Panc1 (cell line): Measurements from ENCODE around the gene HOXD11. TPM values are rescaled to one million over a fixed set of nuclear protein-coding genes. Genes with fewer than 3 reads are reported as not detected.

Experiments
- ATAC-seq: fragments of 200-7000 bp; cut with Tn5 transposase; 2 replicates; pipeline ENCODE4 v1.9.1; 2020; ENCODE audit warnings: mild to moderate bottlenecking, moderate library complexity
- BruUV-seq: library from RNA; stranded (reverse); fragments of 400-500 nt; replicated peaks from 2 replicates; lab custom pipeline; 2021; lab: Mats Ljungman, UMichigan
- CTCF ChIA-PET: fragments of 300-600 bp; sonication (Branson Sonifier 250); formaldehyde crosslinking; loops from one replicate; lab custom pipeline; 2022; ENCODE audit warnings: antibody characterized with exemption; lab: Charles Lee
- POLR2A ChIA-PET: fragments of 300-600 bp; sonication (Branson Sonifier 250); formaldehyde crosslinking; loops from one replicate; lab custom pipeline; 2022; ENCODE audit warnings: antibody characterized with exemption; lab: Charles Lee
- DNase-seq: peaks from one replicate; pipeline ENCODE4 v3.0.0-alpha.2; 2010; ENCODE audit warnings: low read depth, low spot score
- H3K27ac ChIP-seq: 2 replicates; pipeline ENCODE4 v1.5.1; 2011; ENCODE audit warnings: mild to moderate bottlenecking, low read length, inconsistent platforms
- H3K27me3 ChIP-seq: fragments of 200-500 bp; sonication (Bioruptor generic); 2 replicates; pipeline ENCODE4 v1.6.0; 2014; ENCODE audit warnings: low read length, inconsistent platforms; ENCODE audit not compliant: control insufficient read depth, insufficient read depth
- H3K36me3 ChIP-seq: fragments of 200-500 bp; sonication (Bioruptor generic); 2 replicates; pipeline ENCODE4 v1.5.1; 2014; ENCODE audit warnings: inconsistent platforms, mild to moderate bottlenecking, low read length, moderate library complexity; ENCODE audit not compliant: control insufficient read depth, insufficient read depth
- H3K4me1 ChIP-seq: 2 replicates; pipeline ENCODE4 v1.5.1; 2011; ENCODE audit warnings: inconsistent platforms, mild to moderate bottlenecking, low read length, moderate library complexity; ENCODE audit not compliant: control insufficient read depth, insufficient read depth
- H3K4me3 ChIP-seq, 2 experiments: 2 replicates each; pipeline ENCODE4 v1.5.1; 2011 to 2012; ENCODE audit warnings: low read depth in 2 of 2, low read length in 2 of 2, mild to moderate bottlenecking in 2 of 2, inconsistent platforms in 1 of 2, moderate library complexity in 1 of 2
- H3K9me3 ChIP-seq: fragments of 200-500 bp; sonication (Bioruptor generic); 2 replicates; pipeline ENCODE4 v1.5.1; 2014; ENCODE audit warnings: low read depth, mild to moderate bottlenecking, inconsistent platforms, low read length, moderate library complexity; ENCODE audit not compliant: control insufficient read depth, insufficient read depth
- CTCF ChIP-seq: fragments of 450-650 bp; IDR thresholded peaks from 2 replicates; pipeline ENCODE4 v1.5.1; 2017; ENCODE audit warnings: mild to moderate bottlenecking
- POLR2AphosphoS5 ChIP-seq: IDR thresholded peaks from 2 replicates; pipeline ENCODE4 v1.6.1; 2012; ENCODE audit warnings: mild to moderate bottlenecking, low read depth, low read length, moderate library complexity
- REST ChIP-seq, 2 experiments: IDR thresholded peaks; 2 replicates each; pipeline ENCODE4 v1.6.1; 2011 to 2012; ENCODE audit warnings: low read depth in 2 of 2, control low read depth in 1 of 2, low read length in 1 of 2, mild to moderate bottlenecking in 1 of 2, moderate library complexity in 1 of 2; ENCODE audit not compliant: insufficient read depth in 1 of 2
- SIN3A ChIP-seq: IDR thresholded peaks from 2 replicates; pipeline ENCODE4 v1.6.1; 2012; ENCODE audit warnings: low read depth, mild to moderate bottlenecking, low read length, moderate library complexity, borderline replicate concordance; ENCODE audit not compliant: insufficient read depth
- TCF7L2 ChIP-seq: IDR thresholded peaks from 2 replicates; pipeline ENCODE4 v1.6.1; 2011; ENCODE audit warnings: mild to moderate bottlenecking, low read depth, low read length, inconsistent platforms
- in situ Hi-C: cut with HindIII; loops from 2 replicates; pipeline ENCODE4 v1.10.0; 2016; ENCODE audit warnings: low sequenced_read_pairs, low pct_unique_long_range_greater_than_20kb
- intact Hi-C: fragments of 100-400 bp; cut with micrococcal nuclease; formaldehyde crosslinking; loops from one replicate; pipeline ENCODE4 v1.10.0; 2022; ENCODE audit not compliant: unreplicated experiment
- total RNA-seq: library from RNA; stranded (reverse); gene quantifications from one replicate; pipeline ENCODE4 v1.2.1, GENCODE V29; 2021; ENCODE audit not compliant: unreplicated experiment

HOXD11 gene
- total RNA-seq, 1 experiment from 2014 or later = 0.49 TPM

- Histone ChIP-seq H3K27me3 (peaks cover 2% of the 10 kb centered on the region; the same call in 1 of the 2 replicates), H3K4me3 (no peak overlapping the region), H3K36me3 (no peaks in the 10 kb centered on the region), H3K4me1 (peaks cover 3% of the 10 kb centered on the region; the same call in 1 of the 2 replicates), H3K27ac (no peak overlapping the region), H3K9me3 (no peaks in the 10 kb centered on the region)
- POLR2A ChIA-PET = no interaction called here
- CTCF ChIA-PET = interaction anchor here (0.6 to 1.5 kb wide), 2 partner anchors 300 to 1900 kb away, joined by 3 to 5 read pairs; no protein-coding TSS in a partner anchor
- intact Hi-C loops = no loop called here
- BruUV-seq = no TSS peak
- ATAC-seq (no peak), DNase-seq (no peak)
- in situ Hi-C loops = no loop called here
- no peak for TF ChIP-seq TCF7L2
- no peak for TF ChIP-seq REST (IDR thresholded peaks at IDR 0.05; ENCODE audit: insufficient read depth in 1 of 2, low read depth in 2 of 2, low read length in 1 of 2)
- TF ChIP-seq CTCF = no peak
- TF ChIP-seq POLR2AphosphoS5 = no peak
- no peak for TF ChIP-seq SIN3A
These were observed 48.4 kb downstream of the HOXD11 start for GRCh38 chr2:176155356-176156044.

GRCh38 chr2:176156301-176156806 lies 49.3 kb downstream of the HOXD11 start:
- POLR2A ChIA-PET = interaction anchor here (0.5 kb wide), 1 partner anchor 1052 kb away, joined by 3 read pairs; no protein-coding TSS in a partner anchor
- Histone ChIP-seq H3K4me3 (no peak overlapping the region), H3K9me3 (no peaks in the 10 kb centered on the region), H3K27me3 (peaks cover 2% of the 10 kb centered on the region; the same call in 1 of the 2 replicates), H3K36me3 (no peaks in the 10 kb centered on the region), H3K4me1 (peaks cover 3% of the 10 kb centered on the region; the same call in 1 of the 2 replicates), H3K27ac (no peak overlapping the region)
- BruUV-seq = no TSS peak
- intact Hi-C loops (no loop called here), in situ Hi-C loops (no loop called here)
- CTCF ChIA-PET = interaction anchor here (1.5 kb wide), 1 partner anchor 299 kb away, joined by 5 read pairs; no protein-coding TSS in a partner anchor
- DNase-seq (no peak), ATAC-seq (no peak)
- TF ChIP-seq TCF7L2 = no peak
- TF ChIP-seq SIN3A = no peak
- TF ChIP-seq POLR2AphosphoS5 = no peak
- no peak for TF ChIP-seq REST (IDR thresholded peaks at IDR 0.05; ENCODE audit: insufficient read depth in 1 of 2, low read depth in 2 of 2, low read length in 1 of 2)
- TF ChIP-seq CTCF = no peak
